Motor neuron (in vitro differentiated cells): ENCODE measurements around the gene CRADD. TPM values are rescaled to one million over a fixed set of nuclear protein-coding genes. Genes with fewer than 3 reads are reported as not detected.
"Not testable (repeated sequence)": the region's sequence is repeated elsewhere in the genome, so short reads cannot be mapped to it uniquely, and the experiment has no call there.

Experiments used
- ATAC-seq, 8 experiments: fragments of 200-7000 bp; cut with Tn5 transposase; replicated peaks in 6 of 8; 2 replicates each; pipeline ENCODE4 v1.8.0; 2021; ENCODE audit warnings: mild to moderate bottlenecking in 8 of 8, moderate library complexity in 8 of 8
- H3K27ac ChIP-seq, 2 donors: fragments of 250-450 bp; sonication (Bioruptor Pico); 2 replicates each; pipeline ENCODE4 v1.9.0; 2021; ENCODE audit warnings: antibody characterized with exemption in 2 of 2, mild to moderate bottlenecking in 2 of 2, moderate library complexity in 1 of 2
- H3K4me1 ChIP-seq, 2 donors: fragments of 250-450 bp; sonication (Bioruptor Pico); replicated peaks in 1 of 2; 2 replicates each; pipeline ENCODE4 v1.6.1; 2021; ENCODE audit warnings: antibody characterized with exemption in 2 of 2, mild to moderate bottlenecking in 2 of 2, moderate library complexity in 1 of 2
- H3K4me3 ChIP-seq, 5 donors: fragments of 250-450 bp; sonication (Bioruptor Pico); 2 replicates each; pipeline ENCODE4 v1.9.0; 2021; ENCODE audit warnings: antibody characterized with exemption in 5 of 5, mild to moderate bottlenecking in 5 of 5, moderate library complexity in 4 of 5
- WGBS, 10 experiments: fragments of 450-650 bp; shearing (Covaris generic); methylation state at CpG; one replicate each; pipeline ENCODE4 v1.0.0; 2022; 5-methylcytosine and 5-hydroxymethylcytosine counted together
- in situ Hi-C, 9 experiments: fragments of 400-800 bp; cut with MboI; loops; one replicate each; pipeline ENCODE4 v1.15.0; 2021; ENCODE audit warnings: low sequenced_read_pairs in 9 of 9, low pct_unique_long_range_greater_than_20kb in 2 of 9; ENCODE audit not compliant: unreplicated experiment in 9 of 9
- total RNA-seq, 8 experiments: library from RNA; unstranded; fragments of 300-600 nt; gene quantifications; 2 replicates each; pipeline versions ENCODE4 v1.2.3 to v1.2.4, GENCODE V29; 2022

Gene CRADD
- total RNA-seq, 8 experiments from 2014 or later, result 8.0 to 21.3 (median 10.4) TPM

GRCh38 chr12:93745286-93745685 lies 68.1 kb downstream of the CRADD start:
- Histone ChIP-seq H3K27ac (no peak overlapping the region), H3K4me3 (no peak overlapping the region), H3K4me1 (peaks cover 19 to 35% of the 10 kb centered on the region in 2 donors)
- in situ Hi-C loops, result loop anchor here in 2 of 9 experiments (25.0 kb wide), 2 partner anchors 158 to 183 kb away; partner anchors contain the start of gene SOCS2 (in 1 of the 2)
- 90 to 100% (median 96%) methylated on average over 1 to 2 of the region's 2 CpGs; no CpG with 5 or more reads in 6 of the 10 experiments for WGBS, 10 experiments
- no peak for ATAC-seq

- Histone ChIP-seq H3K4me3 (no peak overlapping the region), H3K4me1 (peaks cover 10 to 21% of the 10 kb centered on the region in 2 donors), H3K27ac (no peak overlapping the region)
- no peak for ATAC-seq
- 44 to 100% (median 92%) methylated on average over 1 to 4 of the region's 4 CpGs for WGBS, 10 experiments
- in situ Hi-C loops, result loop anchor here in 2 of 9 experiments (25.0 kb wide), 2 partner anchors 159 to 184 kb away; partner anchors contain the start of gene SOCS2 (in 1 of the 2)
Measured at GRCh38 chr12:93746572-93747168, 69.5 kb downstream of the CRADD start.

GRCh38 chr12:93748672-93749383 lies 71.7 kb downstream of the CRADD start:
- WGBS, 10 experiments, result 80 to 100% (median 96%) methylated on average over 1 to 2 of the region's 2 CpGs; no CpG with 5 or more reads in 4 of the 10 experiments
- peak in 3 of 8 experiments; percentile 47 to 50 (median 50) for ATAC-seq
- in situ Hi-C loops, result loop anchor here in 2 of 9 experiments (25.0 kb wide), 2 partner anchors 162 to 187 kb away; partner anchors contain the start of gene SOCS2 (in 1 of the 2)
- Histone ChIP-seq H3K27ac (no peak overlapping the region), H3K4me1 (peaks cover 8 to 16% of the 10 kb centered on the region in 2 donors), H3K4me3 (no peak overlapping the region)

GRCh38 chr12:93749515-93749914 lies 72.3 kb downstream of the CRADD start:
- H3K4me3 ChIP-seq, result no peak overlapping the region
- peaks cover 8 to 16% of the 10 kb centered on the region in 2 donors for H3K4me1 ChIP-seq
- ATAC-seq, result no peak
- no peak overlapping the region for H3K27ac ChIP-seq
- WGBS, 10 experiments, result 56 to 100% (median 83%) methylated on average over 1 to 2 of the region's 2 CpGs; no CpG with 5 or more reads in 1 of the 10 experiments
- in situ Hi-C loops, result loop anchor here in 2 of 9 experiments (25.0 kb wide), 2 partner anchors 162 to 187 kb away; partner anchors contain the start of gene SOCS2 (in 1 of the 2)

- H3K4me1 ChIP-seq, result peaks cover 8 to 16% of the 10 kb centered on the region in 2 donors
- 77 to 100% (median 90%) methylated on average over 2 to 6 of the region's 6 CpGs; no CpG with 5 or more reads in 1 of the 10 experiments for WGBS, 10 experiments
- H3K4me3 ChIP-seq, result no peak overlapping the region
- in situ Hi-C loops, result loop anchor here in 2 of 9 experiments (25.0 kb wide), 1 partner anchor 337 kb away; no protein-coding TSS in a partner anchor
- no peak for ATAC-seq
- no peak overlapping the region for H3K27ac ChIP-seq
Measured at GRCh38 chr12:93750056-93750455, 72.9 kb downstream of the CRADD start.

- in situ Hi-C loops, result loop anchor here in 2 of 9 experiments (25.0 kb wide), 1 partner anchor 335 kb away; no protein-coding TSS in a partner anchor
- no peak overlapping the region for H3K4me3 ChIP-seq
Measured at GRCh38 chr12:93751864-93752610, 74.9 kb downstream of the CRADD start.

GRCh38 chr12:93753285-93753684 lies 76.1 kb downstream of the CRADD start:
- Histone ChIP-seq H3K4me1 (peaks cover 7 to 8% of the 10 kb centered on the region in 2 donors), H3K4me3 (no peak overlapping the region), H3K27ac (no peak overlapping the region)
- 83 to 100% (median 100%) methylated on average over 1 of the region's 3 CpGs; no CpG with 5 or more reads in 5 of the 10 experiments for WGBS, 10 experiments
- in situ Hi-C loops, result loop anchor here in 2 of 9 experiments (25.0 kb wide), 1 partner anchor 334 kb away; no protein-coding TSS in a partner anchor
- no peak for ATAC-seq

More at GRCh38 chr12:93751864-93752610, 74.9 kb downstream of the CRADD start:
- ATAC-seq, result no peak
- Histone ChIP-seq H3K27ac (no peak overlapping the region), H3K4me1 (peaks cover 8 to 9% of the 10 kb centered on the region in 2 donors)
- 83 to 100% (median 97%) methylated on average over 3 to 6 of the region's 6 CpGs; no CpG with 5 or more reads in 4 of the 10 experiments for WGBS, 10 experiments

GRCh38 chr12:93753838-93754429 lies 76.8 kb downstream of the CRADD start:
- Histone ChIP-seq H3K27ac (no peak overlapping the region), H3K4me1 (peaks cover 3% of the 10 kb centered on the region in 2 donors), H3K4me3 (no peak overlapping the region)
- in situ Hi-C loops, result loop anchor here in 2 of 9 experiments (25.0 kb wide), 1 partner anchor 333 kb away; no protein-coding TSS in a partner anchor
- no peak for ATAC-seq
- WGBS, 10 experiments, result 100% methylated on average over 2 of the region's 3 CpGs; no CpG with 5 or more reads in 6 of the 10 experiments

- H3K4me3 ChIP-seq, H3K4me1 ChIP-seq, H3K27ac ChIP-seq, ATAC-seq: not testable (repeated sequence)
- in situ Hi-C loops, result loop anchor here in 2 of 9 experiments (25.0 kb wide), 1 partner anchor 332 kb away; no protein-coding TSS in a partner anchor
Measured at GRCh38 chr12:93754859-93755258, 77.7 kb downstream of the CRADD start.

GRCh38 chr12:93756288-93756687 lies 79.1 kb downstream of the CRADD start:
- WGBS, 10 experiments, result 80 to 100% (median 94%) methylated on average over 1 to 2 of the region's 2 CpGs
- Histone ChIP-seq H3K27ac (no peak overlapping the region), H3K4me1 (peaks cover under 1 to 10% of the 10 kb centered on the region in 2 donors), H3K4me3 (no peak overlapping the region)
- in situ Hi-C loops, result loop anchor here in 2 of 9 experiments (25.0 kb wide), 1 partner anchor 331 kb away; no protein-coding TSS in a partner anchor
- ATAC-seq, result no peak

- no peak for ATAC-seq
- in situ Hi-C loops, result loop anchor here in 2 of 9 experiments (25.0 kb wide), 1 partner anchor 329 kb away; no protein-coding TSS in a partner anchor
- 43 to 100% (median 95%) methylated on average over 1 of the region's 1 CpG; no CpG with 5 or more reads in 4 of the 10 experiments for WGBS, 10 experiments
Measured at GRCh38 chr12:93757792-93758694, 80.9 kb downstream of the CRADD start.

More at GRCh38 chr12:93757792-93758694, 80.9 kb downstream of the CRADD start:
- H3K4me1 ChIP-seq, result peaks cover 18 to 26% of the 10 kb centered on the region in 2 donors
- no peak overlapping the region for H3K27ac ChIP-seq
- no peak overlapping the region for H3K4me3 ChIP-seq
